Embryonic facial prominence (tissue), 1 donor: Measurements from ENCODE around the gene PKD2L2.
"Not testable (repeated sequence)": the region's sequence is repeated elsewhere in the genome, so short reads cannot be mapped to it uniquely, and the experiment has no call there.

Experiments
- DNase-seq: peaks from one replicate; pipeline ENCODE4 v3.0.0-alpha.2; 2016; ENCODE audit errors: extremely low spot score

The PKD2L2 gene

DNA sequence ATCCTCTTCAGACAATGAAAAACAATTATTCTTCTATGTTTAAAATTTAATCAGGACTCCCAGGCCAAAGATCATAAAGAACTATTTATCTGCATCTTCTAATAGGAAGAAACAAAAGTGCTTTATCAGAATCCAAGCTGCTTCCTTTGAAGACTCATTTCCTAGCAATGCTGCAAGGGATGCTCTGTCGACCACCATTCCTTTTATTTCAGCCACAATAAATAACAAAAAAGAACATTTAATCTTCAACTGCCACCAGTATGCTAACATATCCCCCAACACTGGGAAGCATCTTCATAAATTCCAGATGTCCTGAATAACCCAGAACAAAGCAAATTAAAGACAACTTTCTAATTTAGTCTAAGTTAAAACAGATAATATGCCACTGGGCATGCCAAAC lies 68.7 kb downstream of the PKD2L2 start:
- no peak for DNase-seq

DNA sequence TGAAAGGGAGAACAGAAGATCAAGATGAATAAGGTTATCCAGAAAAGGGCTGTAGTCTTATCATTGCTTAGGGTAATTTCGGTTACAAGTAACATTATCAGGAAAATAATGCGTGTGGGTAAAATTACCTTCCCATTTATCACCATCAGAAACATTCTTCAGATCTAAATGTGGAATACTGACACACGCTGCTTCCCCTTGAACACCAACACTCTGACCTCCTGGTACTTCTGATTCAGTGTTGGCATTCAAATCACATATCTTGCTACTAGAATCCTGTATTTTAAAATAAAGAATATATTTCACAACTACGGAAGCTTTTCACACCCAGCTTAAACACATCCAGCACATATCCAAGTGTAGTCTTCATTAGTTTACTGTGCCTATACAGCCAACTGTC lies 70.2 kb downstream of the PKD2L2 start:
- no peak for DNase-seq

DNA sequence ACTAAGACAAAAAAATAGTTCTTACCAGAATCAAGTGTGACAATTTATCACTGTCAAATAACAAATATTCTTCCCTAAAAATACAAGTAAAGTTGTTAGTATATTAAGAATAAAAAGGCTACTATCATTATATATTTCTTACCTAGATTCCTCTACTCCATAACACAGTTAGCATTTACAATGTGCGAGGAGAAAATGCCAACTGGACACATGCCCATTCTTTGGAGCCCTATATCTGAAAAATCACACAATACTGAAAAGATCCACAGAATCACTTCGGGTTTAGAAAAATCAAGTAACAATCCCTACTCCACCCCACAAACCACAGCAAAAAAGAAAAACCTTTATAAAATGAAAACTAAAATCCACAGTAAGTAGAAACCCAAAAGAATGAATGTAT lies 70.9 kb downstream of the PKD2L2 start:
- no peak for DNase-seq

DNA sequence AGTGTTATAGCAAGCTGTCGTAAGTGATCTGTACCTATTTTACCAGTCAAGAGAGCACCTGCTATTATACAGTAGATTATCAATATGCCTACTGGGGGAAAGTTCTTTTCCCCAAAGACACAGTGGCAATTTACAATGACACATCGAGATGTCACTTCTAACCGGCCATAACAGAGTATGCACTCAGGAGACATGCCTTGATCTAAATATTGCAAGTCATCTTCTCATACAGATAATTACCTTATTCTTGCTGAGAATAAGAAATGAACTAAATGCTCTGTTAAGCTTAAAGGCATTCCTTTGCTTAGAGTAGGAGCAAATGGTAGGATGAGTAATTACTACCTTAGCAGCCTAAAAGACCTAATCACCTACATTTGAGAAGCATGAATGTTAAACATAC lies 71.6 kb downstream of the PKD2L2 start:
- no peak for DNase-seq

DNA sequence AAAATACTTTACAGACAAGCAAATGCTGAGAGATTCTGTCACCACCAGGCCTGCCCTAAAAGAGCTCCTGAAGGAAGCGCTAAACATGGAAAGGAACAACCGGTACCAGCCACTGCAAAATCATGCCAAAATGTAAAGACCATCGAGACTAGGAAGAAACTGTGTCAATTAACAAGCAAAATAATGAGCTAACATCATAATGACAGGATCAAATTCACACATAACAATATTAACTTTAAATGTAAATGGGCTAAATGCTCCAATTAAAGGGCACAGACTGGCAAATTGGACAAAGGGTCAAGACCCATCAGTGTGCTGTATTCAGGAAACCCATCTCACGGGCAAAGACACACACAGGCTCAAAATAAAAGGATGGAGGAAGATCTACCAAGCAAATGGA lies 81.1 kb downstream of the PKD2L2 start:
- not testable (repeated sequence) for DNase-seq

DNA sequence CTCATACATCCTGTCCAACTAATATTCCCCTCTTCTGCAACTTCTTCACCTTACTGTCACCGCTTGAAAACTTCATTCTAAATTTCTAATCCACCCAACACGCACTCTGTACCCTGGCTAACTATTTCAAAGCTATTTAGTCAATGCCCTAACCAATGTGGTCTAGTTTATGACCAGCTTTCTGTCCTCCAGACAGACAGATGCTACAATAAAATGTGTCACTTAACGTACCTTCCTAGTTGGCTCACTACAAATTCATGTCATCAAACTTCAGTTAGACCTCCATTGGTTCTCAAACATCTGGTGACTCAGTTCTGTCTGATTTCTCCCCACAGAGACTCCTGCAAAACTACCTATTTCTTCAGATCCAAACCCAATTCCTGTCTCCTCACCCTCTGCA lies 86.0 kb downstream of the PKD2L2 start:
- DNase-seq = no peak

DNA sequence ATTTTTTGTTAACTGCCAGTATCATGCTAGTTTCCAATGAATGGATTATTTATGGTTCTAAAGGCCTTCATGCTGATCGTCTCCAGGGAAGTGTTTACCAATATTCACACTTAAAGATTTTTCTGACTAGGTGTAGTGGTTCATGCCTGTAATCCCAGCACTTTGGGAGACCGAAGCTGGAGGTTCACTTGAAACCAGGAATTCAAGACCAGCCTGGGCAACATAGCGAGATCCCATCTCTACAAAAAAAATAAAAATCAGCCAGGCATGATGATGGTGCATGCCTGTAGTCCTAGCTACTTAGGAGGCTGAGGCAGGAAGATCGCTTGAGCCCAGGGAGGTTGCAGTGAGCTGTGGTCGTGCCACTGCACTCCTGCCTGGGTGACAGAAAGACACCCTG lies 100.2 kb downstream of the PKD2L2 start:
- no peak for DNase-seq
